Loucy (cell line): ENCODE measurements around the gene SYMPK.

Experiments
- EZH2phosphoT487 ChIP-seq: fragments of 200-600 bp; IDR thresholded peaks from 2 replicates; pipeline ENCODE4 v1.6.1; 2018; ENCODE audit warnings: antibody characterized with exemption, mild to moderate bottlenecking, moderate library complexity, borderline replicate concordance
- TF ChIP-seq, protein P1 (sequence below): fragments of 200-600 bp; sonication (generic); conservative IDR thresholded peaks from 2 replicates; pipeline ENCODE4 v1.5.1; 2014; ENCODE audit warnings: mild to moderate bottlenecking, antibody characterized with exemption, low read length

DNA sequence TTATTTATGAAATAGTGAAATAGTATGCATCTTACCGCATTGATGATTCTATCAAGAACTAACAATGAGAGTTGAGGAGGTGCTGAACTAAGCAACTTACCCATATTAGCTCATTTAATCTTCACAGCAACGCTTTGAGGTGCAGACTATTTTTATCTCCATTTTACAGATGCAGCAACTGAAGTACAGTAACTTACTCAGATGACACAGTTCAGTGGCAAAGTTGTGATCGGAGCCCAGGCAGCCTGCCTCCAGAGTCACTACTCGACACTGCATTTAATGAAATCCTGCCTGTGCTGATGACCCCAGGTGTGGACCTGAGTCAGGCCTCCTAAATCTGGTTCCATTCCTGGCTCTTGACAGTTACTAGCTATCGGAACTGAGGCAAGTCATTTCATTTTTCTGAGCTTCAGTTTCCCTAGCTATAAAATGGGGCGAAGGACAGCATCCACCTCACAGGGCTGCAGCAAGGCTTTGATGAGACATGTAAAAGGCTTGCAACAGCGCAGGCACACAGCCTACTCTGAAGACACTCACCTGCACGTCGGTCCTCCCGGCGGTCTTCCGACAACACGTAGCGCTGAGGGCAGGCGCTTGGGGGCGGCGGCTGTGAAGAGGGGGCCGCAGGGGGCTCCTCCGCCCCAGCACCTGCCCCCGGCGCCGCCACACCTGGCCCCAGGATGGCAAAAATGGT lies 37.9 kb upstream of the SYMPK start:
- TF ChIP-seq, protein P1, sequence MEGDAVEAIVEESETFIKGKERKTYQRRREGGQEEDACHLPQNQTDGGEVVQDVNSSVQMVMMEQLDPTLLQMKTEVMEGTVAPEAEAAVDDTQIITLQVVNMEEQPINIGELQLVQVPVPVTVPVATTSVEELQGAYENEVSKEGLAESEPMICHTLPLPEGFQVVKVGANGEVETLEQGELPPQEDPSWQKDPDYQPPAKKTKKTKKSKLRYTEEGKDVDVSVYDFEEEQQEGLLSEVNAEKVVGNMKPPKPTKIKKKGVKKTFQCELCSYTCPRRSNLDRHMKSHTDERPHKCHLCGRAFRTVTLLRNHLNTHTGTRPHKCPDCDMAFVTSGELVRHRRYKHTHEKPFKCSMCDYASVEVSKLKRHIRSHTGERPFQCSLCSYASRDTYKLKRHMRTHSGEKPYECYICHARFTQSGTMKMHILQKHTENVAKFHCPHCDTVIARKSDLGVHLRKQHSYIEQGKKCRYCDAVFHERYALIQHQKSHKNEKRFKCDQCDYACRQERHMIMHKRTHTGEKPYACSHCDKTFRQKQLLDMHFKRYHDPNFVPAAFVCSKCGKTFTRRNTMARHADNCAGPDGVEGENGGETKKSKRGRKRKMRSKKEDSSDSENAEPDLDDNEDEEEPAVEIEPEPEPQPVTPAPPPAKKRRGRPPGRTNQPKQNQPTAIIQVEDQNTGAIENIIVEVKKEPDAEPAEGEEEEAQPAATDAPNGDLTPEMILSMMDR, result no peak
- no peak for TF ChIP-seq EZH2phosphoT487
